Measurements from ENCODE around the gene FBXW7.

DNA sequence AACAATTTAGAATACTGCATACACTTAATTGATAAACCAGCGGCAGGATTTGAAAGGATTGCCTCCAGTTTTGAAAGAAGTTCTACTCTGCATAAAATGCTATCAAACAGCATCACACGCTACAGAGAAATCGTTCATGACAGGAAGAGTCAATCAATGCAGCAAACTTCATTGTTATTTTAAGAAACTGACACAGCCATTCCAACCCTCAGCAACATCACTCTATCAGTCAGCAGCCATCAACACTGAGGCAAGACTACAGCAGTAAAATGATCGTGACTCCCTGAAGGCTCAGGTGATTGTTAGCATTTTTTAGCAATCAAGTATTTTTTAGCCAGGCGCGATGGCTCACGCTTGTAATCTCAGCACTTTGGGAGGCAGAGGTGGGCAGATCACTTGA lies 98.3 kb downstream of the FBXW7 start:
- TF ChIP-seq YY1 (tag by site-specific recombination; IDR thresholded peaks at IDR 0.05): no peak
- TF ChIP-seq, protein P1, sequence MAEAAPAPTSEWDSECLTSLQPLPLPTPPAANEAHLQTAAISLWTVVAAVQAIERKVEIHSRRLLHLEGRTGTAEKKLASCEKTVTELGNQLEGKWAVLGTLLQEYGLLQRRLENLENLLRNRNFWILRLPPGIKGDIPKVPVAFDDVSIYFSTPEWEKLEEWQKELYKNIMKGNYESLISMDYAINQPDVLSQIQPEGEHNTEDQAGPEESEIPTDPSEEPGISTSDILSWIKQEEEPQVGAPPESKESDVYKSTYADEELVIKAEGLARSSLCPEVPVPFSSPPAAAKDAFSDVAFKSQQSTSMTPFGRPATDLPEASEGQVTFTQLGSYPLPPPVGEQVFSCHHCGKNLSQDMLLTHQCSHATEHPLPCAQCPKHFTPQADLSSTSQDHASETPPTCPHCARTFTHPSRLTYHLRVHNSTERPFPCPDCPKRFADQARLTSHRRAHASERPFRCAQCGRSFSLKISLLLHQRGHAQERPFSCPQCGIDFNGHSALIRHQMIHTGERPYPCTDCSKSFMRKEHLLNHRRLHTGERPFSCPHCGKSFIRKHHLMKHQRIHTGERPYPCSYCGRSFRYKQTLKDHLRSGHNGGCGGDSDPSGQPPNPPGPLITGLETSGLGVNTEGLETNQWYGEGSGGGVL (tag by site-specific recombination; IDR thresholded peaks at IDR 0.05): no peak
- TF ChIP-seq ZNF132 (tag by site-specific recombination; IDR thresholded peaks at IDR 0.05; ENCODE audit: borderline replicate concordance): no peak
- no peak for TF ChIP-seq ZNF561 (tag by site-specific recombination; IDR thresholded peaks at IDR 0.05; ENCODE audit: borderline replicate concordance)
